Measurements from ENCODE around the gene KCNQ4. TPM values are rescaled to one million over a fixed set of nuclear protein-coding genes. Genes with fewer than 3 reads are reported as not detected.

The KCNQ4 gene
- total RNA-seq, 3 donors from 2014 or later (not counting 1 experiment from before 2014, with no cell fraction given): 0.14 to 0.45 (median 0.35) TPM

GRCh38 chr1:40840526-40841323 lies 57.1 kb downstream of the KCNQ4 start:
- Mint-ChIP-seq H3K27ac (no peak overlapping the region), H3K27me3 (ENCODE audit: low read depth in 2 of 2) (no peaks in the 10 kb centered on the region), H3K4me3 (no peak overlapping the region), H3K9me3 (no peaks in the 10 kb centered on the region), H3K4me1 (peaks cover 15 to 21% of the 10 kb centered on the region in 2 donors), H3K36me3 (no peaks in the 10 kb centered on the region)
- Histone ChIP-seq H3K9me3 (ENCODE audit: control insufficient read depth, insufficient read depth, low read length) (no peaks in the 10 kb centered on the region), H3K4me1 (ENCODE audit: control insufficient read depth, insufficient read depth, low read length) (peaks cover 11% of the 10 kb centered on the region), H3K27ac (ENCODE audit: low read length) (no peak overlapping the region), H3K4me3 (ENCODE audit: low read length) (no peak overlapping the region), H3K27me3 (ENCODE audit: control insufficient read depth, insufficient read depth, low read length) (no peaks in the 10 kb centered on the region), H3K36me3 (ENCODE audit: control insufficient read depth, insufficient read depth, low read length) (no peaks in the 10 kb centered on the region)
- ATAC-seq: no peak
- intact Hi-C loops (cut with micrococcal nuclease): no loop called here
- TF ChIP-seq, protein P1, sequence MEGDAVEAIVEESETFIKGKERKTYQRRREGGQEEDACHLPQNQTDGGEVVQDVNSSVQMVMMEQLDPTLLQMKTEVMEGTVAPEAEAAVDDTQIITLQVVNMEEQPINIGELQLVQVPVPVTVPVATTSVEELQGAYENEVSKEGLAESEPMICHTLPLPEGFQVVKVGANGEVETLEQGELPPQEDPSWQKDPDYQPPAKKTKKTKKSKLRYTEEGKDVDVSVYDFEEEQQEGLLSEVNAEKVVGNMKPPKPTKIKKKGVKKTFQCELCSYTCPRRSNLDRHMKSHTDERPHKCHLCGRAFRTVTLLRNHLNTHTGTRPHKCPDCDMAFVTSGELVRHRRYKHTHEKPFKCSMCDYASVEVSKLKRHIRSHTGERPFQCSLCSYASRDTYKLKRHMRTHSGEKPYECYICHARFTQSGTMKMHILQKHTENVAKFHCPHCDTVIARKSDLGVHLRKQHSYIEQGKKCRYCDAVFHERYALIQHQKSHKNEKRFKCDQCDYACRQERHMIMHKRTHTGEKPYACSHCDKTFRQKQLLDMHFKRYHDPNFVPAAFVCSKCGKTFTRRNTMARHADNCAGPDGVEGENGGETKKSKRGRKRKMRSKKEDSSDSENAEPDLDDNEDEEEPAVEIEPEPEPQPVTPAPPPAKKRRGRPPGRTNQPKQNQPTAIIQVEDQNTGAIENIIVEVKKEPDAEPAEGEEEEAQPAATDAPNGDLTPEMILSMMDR (IDR thresholded peaks at IDR 0.05): no peak
- peak in 1 of 2 donors; percentile 43 for DNase-seq
- WGBS (ENCODE audit: insufficient coverage): 9% methylated on average over 5 of the region's 6 CpGs

- Histone ChIP-seq H3K4me3 (ENCODE audit: low read length) (no peak overlapping the region), H3K27ac (ENCODE audit: low read length) (no peak overlapping the region), H3K36me3 (ENCODE audit: control insufficient read depth, insufficient read depth, low read length) (no peaks in the 10 kb centered on the region), H3K9me3 (ENCODE audit: control insufficient read depth, insufficient read depth, low read length) (no peaks in the 10 kb centered on the region), H3K4me1 (ENCODE audit: control insufficient read depth, insufficient read depth, low read length) (peaks cover 11% of the 10 kb centered on the region), H3K27me3 (ENCODE audit: control insufficient read depth, insufficient read depth, low read length) (no peaks in the 10 kb centered on the region)
- ATAC-seq (no peak), DNase-seq (no peak)
- Mint-ChIP-seq H3K9me3 (no peaks in the 10 kb centered on the region), H3K4me3 (no peak overlapping the region), H3K27me3 (ENCODE audit: low read depth in 2 of 2) (no peaks in the 10 kb centered on the region), H3K36me3 (no peaks in the 10 kb centered on the region), H3K27ac (no peak overlapping the region), H3K4me1 (peaks cover 15 to 22% of the 10 kb centered on the region in 2 donors)
- TF ChIP-seq, protein P1 (IDR thresholded peaks at IDR 0.05): no peak
- 71% methylated on average over 3 of the region's 7 CpGs for WGBS (ENCODE audit: insufficient coverage)
- intact Hi-C loops (cut with micrococcal nuclease): no loop called here
Measured at GRCh38 chr1:40841602-40842001, 58.0 kb downstream of the KCNQ4 start.

DNA sequence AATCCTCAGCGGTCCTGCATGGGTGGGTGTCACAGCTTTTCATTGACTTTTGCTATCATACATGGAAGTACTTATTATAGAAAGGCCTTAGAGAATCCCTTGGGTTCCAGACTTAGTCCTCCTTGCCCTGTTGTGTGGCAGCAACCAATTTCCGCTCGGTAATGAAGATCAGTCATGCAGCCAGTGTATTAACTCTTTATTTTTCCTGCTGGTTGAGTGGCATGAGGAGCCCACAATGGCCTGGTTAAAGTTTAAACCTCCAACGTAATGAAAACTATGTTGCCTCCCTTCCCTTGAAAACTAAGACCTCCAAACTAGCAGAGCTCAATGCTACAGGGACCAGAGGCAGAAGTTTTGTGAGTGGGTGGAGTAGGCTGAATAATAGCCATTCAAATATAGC lies 58.6 kb downstream of the KCNQ4 start:
- Mint-ChIP-seq H3K4me3 (no peak overlapping the region), H3K36me3 (no peaks in the 10 kb centered on the region), H3K27me3 (ENCODE audit: low read depth in 2 of 2) (no peaks in the 10 kb centered on the region), H3K4me1 (peaks cover 15 to 22% of the 10 kb centered on the region in 2 donors), H3K27ac (no peak overlapping the region), H3K9me3 (no peaks in the 10 kb centered on the region)
- Histone ChIP-seq H3K27ac (ENCODE audit: low read length) (no peak overlapping the region), H3K4me3 (ENCODE audit: low read length) (no peak overlapping the region), H3K4me1 (ENCODE audit: control insufficient read depth, insufficient read depth, low read length) (peaks cover 11% of the 10 kb centered on the region), H3K27me3 (ENCODE audit: control insufficient read depth, insufficient read depth, low read length) (no peaks in the 10 kb centered on the region), H3K36me3 (ENCODE audit: control insufficient read depth, insufficient read depth, low read length) (no peaks in the 10 kb centered on the region), H3K9me3 (ENCODE audit: control insufficient read depth, insufficient read depth, low read length) (no peaks in the 10 kb centered on the region)
- TF ChIP-seq, protein P1 (IDR thresholded peaks at IDR 0.05): no peak
- ATAC-seq (no peak), DNase-seq (no peak)
- WGBS (ENCODE audit: insufficient coverage): 91% methylated on average over 3 of the region's 4 CpGs
- intact Hi-C loops (cut with micrococcal nuclease): no loop called here

Data from natural killer cell (primary cell).